ENCODE results near the gene AIFM3. TPM values are rescaled to one million over a fixed set of nuclear protein-coding genes. Genes with fewer than 3 reads are reported as not detected.

The AIFM3 gene
- total and polyA plus RNA-seq, 7 donors, result 0.66 to 105 (median 1.9) TPM

GRCh38 chr22:21020802-21021429 is 53.9 kb downstream of the AIFM3 start:
- H3K9me3 ChIP-seq, result no peaks in the 10 kb centered on the region
- no peaks in the 10 kb centered on the region for H3K27me3 ChIP-seq
- no peak for TF ChIP-seq POLR2A (IDR thresholded peaks at IDR 0.05)
- TF ChIP-seq EP300 (IDR thresholded peaks at IDR 0.05), result no peak
- TF ChIP-seq POLR2AphosphoS5 (IDR thresholded peaks at IDR 0.05), result no peak
- TF ChIP-seq, protein P1, sequence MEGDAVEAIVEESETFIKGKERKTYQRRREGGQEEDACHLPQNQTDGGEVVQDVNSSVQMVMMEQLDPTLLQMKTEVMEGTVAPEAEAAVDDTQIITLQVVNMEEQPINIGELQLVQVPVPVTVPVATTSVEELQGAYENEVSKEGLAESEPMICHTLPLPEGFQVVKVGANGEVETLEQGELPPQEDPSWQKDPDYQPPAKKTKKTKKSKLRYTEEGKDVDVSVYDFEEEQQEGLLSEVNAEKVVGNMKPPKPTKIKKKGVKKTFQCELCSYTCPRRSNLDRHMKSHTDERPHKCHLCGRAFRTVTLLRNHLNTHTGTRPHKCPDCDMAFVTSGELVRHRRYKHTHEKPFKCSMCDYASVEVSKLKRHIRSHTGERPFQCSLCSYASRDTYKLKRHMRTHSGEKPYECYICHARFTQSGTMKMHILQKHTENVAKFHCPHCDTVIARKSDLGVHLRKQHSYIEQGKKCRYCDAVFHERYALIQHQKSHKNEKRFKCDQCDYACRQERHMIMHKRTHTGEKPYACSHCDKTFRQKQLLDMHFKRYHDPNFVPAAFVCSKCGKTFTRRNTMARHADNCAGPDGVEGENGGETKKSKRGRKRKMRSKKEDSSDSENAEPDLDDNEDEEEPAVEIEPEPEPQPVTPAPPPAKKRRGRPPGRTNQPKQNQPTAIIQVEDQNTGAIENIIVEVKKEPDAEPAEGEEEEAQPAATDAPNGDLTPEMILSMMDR (IDR thresholded peaks at IDR 0.05), result no peak
- no peaks in the 10 kb centered on the region for H3K36me3 ChIP-seq
- WGBS, 2 donors, result 57 to 66% methylated on average over 7 of the region's 7 CpGs
- DNase-seq, result no peak
- no peak overlapping the region for H3K27ac ChIP-seq
- H3K4me1 ChIP-seq, result no peaks in the 10 kb centered on the region
- intact Hi-C loops (cut with DNase I), result no loop called here
- no peak overlapping the region for H3K4me3 ChIP-seq

DNA sequence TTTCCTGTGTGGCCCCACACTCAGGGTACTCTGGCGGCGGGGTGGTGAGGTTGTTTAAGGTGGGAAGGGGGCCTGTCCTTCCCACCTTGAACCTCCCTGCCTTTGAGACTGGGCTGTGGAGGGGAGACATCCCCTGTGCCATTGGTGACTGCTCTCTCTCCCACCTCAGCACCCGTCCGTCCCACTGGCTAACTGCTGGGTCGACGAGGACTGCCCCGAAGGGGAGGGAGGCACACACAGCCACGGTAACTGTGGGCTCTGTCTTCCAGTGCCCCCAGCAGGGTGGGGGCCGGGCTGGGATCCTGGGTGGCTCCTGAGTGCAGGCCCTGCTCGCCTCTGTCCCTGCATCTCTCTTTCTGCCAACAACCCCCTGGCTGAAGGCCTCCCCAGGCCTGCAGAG is 55.5 kb downstream of the AIFM3 start:
- no peaks in the 10 kb centered on the region for H3K36me3 ChIP-seq
- DNase-seq, result no peak
- no peak for TF ChIP-seq POLR2A (IDR thresholded peaks at IDR 0.05)
- no peak for TF ChIP-seq POLR2AphosphoS5 (IDR thresholded peaks at IDR 0.05)
- no peak for TF ChIP-seq EP300 (IDR thresholded peaks at IDR 0.05)
- TF ChIP-seq, protein P1 (IDR thresholded peaks at IDR 0.05), result no peak
- 82 to 84% methylated on average over 10 of the region's 10 CpGs for WGBS, 2 donors
- intact Hi-C loops (cut with DNase I), result no loop called here
- no peaks in the 10 kb centered on the region for H3K9me3 ChIP-seq
- H3K4me1 ChIP-seq, result peaks cover 0 to 2% (median 0%) of the 10 kb centered on the region in 4 donors
- H3K4me3 ChIP-seq, result no peak overlapping the region
- no peak overlapping the region for H3K27ac ChIP-seq
- H3K27me3 ChIP-seq, result no peaks in the 10 kb centered on the region

DNA sequence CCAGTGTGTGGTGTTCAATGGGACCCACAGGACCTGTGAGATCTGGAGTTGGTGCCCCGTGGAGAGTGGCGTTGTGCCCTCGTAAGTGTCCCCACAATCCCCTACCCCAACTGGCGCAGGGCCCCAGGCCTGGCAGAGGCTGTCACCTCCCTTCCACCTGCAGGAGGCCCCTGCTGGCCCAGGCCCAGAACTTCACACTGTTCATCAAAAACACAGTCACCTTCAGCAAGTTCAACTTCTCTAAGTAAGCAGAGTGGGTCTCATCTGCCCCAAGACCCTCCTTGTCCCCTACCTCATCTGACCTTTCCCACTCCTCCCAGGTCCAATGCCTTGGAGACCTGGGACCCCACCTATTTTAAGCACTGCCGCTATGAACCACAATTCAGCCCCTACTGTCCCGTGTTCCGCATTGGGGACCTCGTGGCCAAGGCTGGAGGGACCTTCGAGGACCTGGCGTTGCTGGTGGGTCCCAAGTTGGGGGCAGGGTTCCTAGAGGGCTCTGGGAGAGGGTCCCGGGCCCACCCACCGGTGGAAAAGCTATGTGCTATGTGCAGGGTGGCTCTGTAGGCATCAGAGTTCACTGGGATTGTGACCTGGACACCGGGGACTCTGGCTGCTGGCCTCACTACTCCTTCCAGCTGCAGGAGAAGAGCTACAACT is 56.0 kb downstream of the AIFM3 start:
- Histone ChIP-seq H3K4me1 (peaks cover 0 to 5% (median 0%) of the 10 kb centered on the region in 4 donors), H3K36me3 (no peaks in the 10 kb centered on the region), H3K9me3 (no peaks in the 10 kb centered on the region), H3K4me3 (no peak overlapping the region), H3K27me3 (no peaks in the 10 kb centered on the region), H3K27ac (no peak overlapping the region)
- TF ChIP-seq POLR2A (IDR thresholded peaks at IDR 0.05), result no peak
- no peak for TF ChIP-seq EP300 (IDR thresholded peaks at IDR 0.05)
- TF ChIP-seq POLR2AphosphoS5 (IDR thresholded peaks at IDR 0.05), result no peak
- TF ChIP-seq, protein P1 (IDR thresholded peaks at IDR 0.05), result no peak
- WGBS, 2 donors, result 80 to 86% methylated on average over 13 of the region's 13 CpGs
- no peak for DNase-seq
- intact Hi-C loops (cut with DNase I), result no loop called here

GRCh38 chr22:21025266-21025665 is 58.2 kb downstream of the AIFM3 start:
- TF ChIP-seq POLR2A (IDR thresholded peaks at IDR 0.05) (no peak), EP300 (IDR thresholded peaks at IDR 0.05) (no peak), POLR2AphosphoS5 (IDR thresholded peaks at IDR 0.05) (no peak)
- TF ChIP-seq, protein P1 (IDR thresholded peaks at IDR 0.05), result no peak
- Histone ChIP-seq H3K4me3 (no peak overlapping the region), H3K4me1 (peaks cover 0 to 5% (median 0%) of the 10 kb centered on the region in 4 donors), H3K36me3 (no peaks in the 10 kb centered on the region), H3K27ac (no peak overlapping the region), H3K27me3 (peaks cover 0 to 14% (median 8%) of the 10 kb centered on the region in 3 donors), H3K9me3 (no peaks in the 10 kb centered on the region)
- intact Hi-C loops (cut with DNase I), result no loop called here
- WGBS, 2 donors, result 62 to 70% methylated on average over 8 of the region's 8 CpGs
- no peak for DNase-seq
